ENCODE measurements around the gene GARIN5B.

The GARIN5B gene

GRCh38 chr19:55322204-55322885, 40.7 kb downstream of the GARIN5B start:
- DNase-seq (ENCODE audit: low read depth): no peak

- no peak for DNase-seq (ENCODE audit: low read depth)
Observed at GRCh38 chr19:55321466-55322137, 41.5 kb downstream of the GARIN5B start.

- no peak for DNase-seq (ENCODE audit: low read depth)
Observed at GRCh38 chr19:55320844-55321419, 42.1 kb downstream of the GARIN5B start.

- DNase-seq (ENCODE audit: low read depth): no peak
Observed at GRCh38 chr19:55319785-55320184, 43.3 kb downstream of the GARIN5B start.

- DNase-seq (ENCODE audit: low read depth): no peak
Observed at GRCh38 chr19:55316646-55317045, 46.4 kb downstream of the GARIN5B start.

GRCh38 chr19:55315956-55316525, 47.0 kb downstream of the GARIN5B start:
- DNase-seq (ENCODE audit: low read depth): no peak

GRCh38 chr19:55314396-55314795, 48.7 kb downstream of the GARIN5B start:
- DNase-seq (ENCODE audit: low read depth): no peak

- DNase-seq (ENCODE audit: low read depth): no peak
Observed at GRCh38 chr19:55312621-55313512, 50.2 kb downstream of the GARIN5B start.

- DNase-seq (ENCODE audit: low read depth): no peak
Observed at GRCh38 chr19:55311797-55312196, 51.3 kb downstream of the GARIN5B start.

- no peak for DNase-seq (ENCODE audit: low read depth)
Observed at GRCh38 chr19:55311397-55311796, 51.7 kb downstream of the GARIN5B start.

- DNase-seq (ENCODE audit: low read depth): no peak
Observed at GRCh38 chr19:55310498-55310897, 52.6 kb downstream of the GARIN5B start.

GRCh38 chr19:55309448-55309847, 53.6 kb downstream of the GARIN5B start:
- no peak for DNase-seq (ENCODE audit: low read depth)

GRCh38 chr19:55308281-55308680, 54.8 kb downstream of the GARIN5B start:
- DNase-seq (ENCODE audit: low read depth): no peak

GRCh38 chr19:55306712-55307111, 56.3 kb downstream of the GARIN5B start:
- DNase-seq (ENCODE audit: low read depth): no peak

- no peak for DNase-seq (ENCODE audit: low read depth)
Observed at GRCh38 chr19:55305983-55306562, 57.0 kb downstream of the GARIN5B start.

GRCh38 chr19:55305491-55305890, 57.6 kb downstream of the GARIN5B start:
- DNase-seq (ENCODE audit: low read depth): no peak

GRCh38 chr19:55304980-55305379, 58.1 kb downstream of the GARIN5B start:
- DNase-seq (ENCODE audit: low read depth): no peak
